SK-N-SH treated with all-trans-retinoic acid at 6 μM for 48 hours (cell line): ENCODE results near the gene PLCH2.
"Not testable (repeated sequence)": the region's sequence is repeated elsewhere in the genome, so short reads cannot be mapped to it uniquely, and the experiment has no call there.

Experiments used
- ARNTL ChIP-seq: fragments of 450-650 bp; formaldehyde crosslinking; IDR thresholded peaks from 2 replicates; pipeline ENCODE4 v1.5.0; 2020; ENCODE audit warnings: low read depth, mild to moderate bottlenecking, moderate library complexity, borderline replicate concordance
- CSDC2 ChIP-seq: fragments of 250-450 bp; sonication (Bioruptor Pico); IDR thresholded peaks from 2 replicates; pipeline ENCODE4 v1.5.0; 2020; ENCODE audit warnings: mild to moderate bottlenecking, moderate library complexity
- CSRNP3 ChIP-seq: fragments of 250-450 bp; sonication (Bioruptor Pico); IDR thresholded peaks from 2 replicates; pipeline ENCODE4 v1.5.1; 2021; ENCODE audit warnings: mild to moderate bottlenecking, moderate library complexity
- POU6F1 ChIP-seq: fragments of 250-450 bp; sonication (Bioruptor Pico); IDR thresholded peaks from 2 replicates; pipeline ENCODE4 v1.8.0; 2021; ENCODE audit warnings: low read depth, mild to moderate bottlenecking, moderate library complexity, borderline replicate concordance
- ZFP3 ChIP-seq: fragments of 250-450 bp; sonication (Bioruptor Pico); IDR thresholded peaks from 2 replicates; pipeline ENCODE4 v1.5.0; 2020; ENCODE audit warnings: mild to moderate bottlenecking, moderate library complexity
- ZFP30 ChIP-seq: fragments of 450-650 bp; formaldehyde crosslinking; IDR thresholded peaks from 2 replicates; pipeline ENCODE4 v1.5.0; 2022; ENCODE audit warnings: mild to moderate bottlenecking, moderate library complexity

- TF ChIP-seq CSDC2; CSRNP3 (CRISPR knock-in tag); ARNTL; ZFP30 (CRISPR knock-in tag); ZFP3 (CRISPR knock-in tag); POU6F1 (CRISPR knock-in tag): not testable (repeated sequence)
Observed at GRCh38 chr1:2440346-2440745, 35.7 kb upstream of the PLCH2 start.
